ENCODE results near the gene TAOK1. TPM values are rescaled to one million over a fixed set of nuclear protein-coding genes. Genes with fewer than 3 reads are reported as not detected.

TAOK1 gene
- total and polyA plus RNA-seq, 2 of the 13 experiments (the other 11 are each of a cell fraction or from before 2014, with no cell fraction given) = 14.1 to 23.0 TPM

- H3K36me3 ChIP-seq (replicated peaks in 1 of 2; ENCODE audit: control insufficient read depth in 1 of 2, insufficient read depth in 2 of 2, low read length in 2 of 2) = no peaks in the 10 kb centered on the region; a peak in 1 of 5 replicates
- intact Hi-C loops (cut with micrococcal nuclease; ENCODE audit: unreplicated experiment) (loop anchor here (10.0 kb wide), 1 partner anchor 266 kb away; the partner anchor contains the start of gene NUFIP2), in situ Hi-C loops (cut with HindIII; ENCODE audit: extremely low pct_ligation_motif_present, low pct_unique_long_range_greater_than_20kb) (no loop called here)
- H3K79me2 ChIP-seq (ENCODE audit: insufficient read depth, low read length) = no peaks in the 10 kb centered on the region
- BruUV-seq (replicated peaks) = no TSS peak
- H3K27ac ChIP-seq (ENCODE audit: extremely low read length, insufficient read depth, low read length) = no peak overlapping the region
- H3K4me1 ChIP-seq (ENCODE audit: insufficient read depth, low read length) = peaks cover 40% of the 10 kb centered on the region
- H3K4me3 ChIP-seq (replicated peaks in 1 of 3; ENCODE audit: insufficient read depth in 1 of 3, low read depth in 2 of 3, low read length in 3 of 3) = no peak overlapping the region
- ChIA-PET POLR2A (interaction anchor here (1.2 kb wide), 1 partner anchor 32 kb away, joined by 3 read pairs; no protein-coding TSS in a partner anchor), CTCF (ENCODE audit: low intra/inter-chr PET ratio, low total read pairs) (no interaction called here)
- 96% methylated on average over 6 of the region's 6 CpGs for WGBS (ENCODE audit: low lambda C conversion rate)
- TF ChIP-seq SKIL (CRISPR knock-in tag; IDR thresholded peaks at IDR 0.05; ENCODE audit: borderline replicate concordance) (no peak), DMAP1 (CRISPR knock-in tag; IDR thresholded peaks at IDR 0.05) (no peak), FOXP4 (CRISPR knock-in tag; IDR thresholded peaks at IDR 0.05) (no peak), PBX2 (CRISPR knock-in tag; IDR thresholded peaks at IDR 0.05) (no peak), ZNF703 (CRISPR knock-in tag; IDR thresholded peaks at IDR 0.05; ENCODE audit: borderline replicate concordance) (no peak), ZNF570 (CRISPR knock-in tag; IDR thresholded peaks at IDR 0.05; ENCODE audit: borderline replicate concordance) (no peak), ZNF562 (CRISPR knock-in tag; IDR thresholded peaks at IDR 0.05; ENCODE audit: borderline replicate concordance) (no peak)
- TF ChIP-seq, protein P1, sequence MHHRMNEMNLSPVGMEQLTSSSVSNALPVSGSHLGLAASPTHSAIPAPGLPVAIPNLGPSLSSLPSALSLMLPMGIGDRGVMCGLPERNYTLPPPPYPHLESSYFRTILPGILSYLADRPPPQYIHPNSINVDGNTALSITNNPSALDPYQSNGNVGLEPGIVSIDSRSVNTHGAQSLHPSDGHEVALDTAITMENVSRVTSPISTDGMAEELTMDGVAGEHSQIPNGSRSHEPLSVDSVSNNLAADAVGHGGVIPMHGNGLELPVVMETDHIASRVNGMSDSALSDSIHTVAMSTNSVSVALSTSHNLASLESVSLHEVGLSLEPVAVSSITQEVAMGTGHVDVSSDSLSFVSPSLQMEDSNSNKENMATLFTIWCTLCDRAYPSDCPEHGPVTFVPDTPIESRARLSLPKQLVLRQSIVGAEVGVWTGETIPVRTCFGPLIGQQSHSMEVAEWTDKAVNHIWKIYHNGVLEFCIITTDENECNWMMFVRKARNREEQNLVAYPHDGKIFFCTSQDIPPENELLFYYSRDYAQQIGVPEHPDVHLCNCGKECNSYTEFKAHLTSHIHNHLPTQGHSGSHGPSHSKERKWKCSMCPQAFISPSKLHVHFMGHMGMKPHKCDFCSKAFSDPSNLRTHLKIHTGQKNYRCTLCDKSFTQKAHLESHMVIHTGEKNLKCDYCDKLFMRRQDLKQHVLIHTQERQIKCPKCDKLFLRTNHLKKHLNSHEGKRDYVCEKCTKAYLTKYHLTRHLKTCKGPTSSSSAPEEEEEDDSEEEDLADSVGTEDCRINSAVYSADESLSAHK (CRISPR knock-in tag; IDR thresholded peaks at IDR 0.05; ENCODE audit: borderline replicate concordance) = no peak
- H3K27me3 ChIP-seq (ENCODE audit: control insufficient read depth in 1 of 2, insufficient read depth in 2 of 2, low read length in 2 of 2) = 0 out of 5 replicates have a peak, but pooled peaks cover 0 to under 1% of the 10 kb centered on the region in 2 experiments
- no peak for DNase-seq (ENCODE audit: low spot score)
- H4K20me1 ChIP-seq (ENCODE audit: insufficient read depth, low read length) = 0 out of 2 replicates have a peak, but pooled peaks cover 5% of the 10 kb centered on the region
- no peaks in the 10 kb centered on the region for H3K9me3 ChIP-seq (ENCODE audit: low read length)
- FAIRE-seq = no peak
- H3K9ac ChIP-seq (ENCODE audit: insufficient read depth, low read depth, low read length) = no peak overlapping the region
- H3K4me2 ChIP-seq (ENCODE audit: low read depth, low read length) = no peak overlapping the region
- H2AFZ ChIP-seq (ENCODE audit: low read length) = no peak overlapping the region
- no peak for ATAC-seq
Measured at GRCh38 chr17:29560316-29560715, 170.2 kb downstream of the TAOK1 start.

Measured in HepG2 (cell line).